NCI-H1048 (cell line): ENCODE measurements around the gene FRAT2.

ENCODE experiments used
- DNase-seq: peaks from one replicate; lab custom pipeline; 2025; lab: John Stamatoyannopoulos, UW

Gene FRAT2

GRCh38 chr10:97334370-97335175, at the start of gene FRAT2:
Gene FRAT2, minus strand, starts transcription at chr10:97334729. Its CDS starts 157 bp downstream, at chr10:97334572.
- peak; percentile 35 for DNase-seq

GRCh38 chr10:97384156-97384555, 49.6 kb upstream of the FRAT2 start:
- DNase-seq, result no peak

- DNase-seq, result no peak
Measured at GRCh38 chr10:97383159-97383558, 48.6 kb upstream of the FRAT2 start.

- DNase-seq, result no peak
Measured at GRCh38 chr10:97381626-97382025, 47.1 kb upstream of the FRAT2 start.

GRCh38 chr10:97380516-97380915, 46.0 kb upstream of the FRAT2 start:
- no peak for DNase-seq

- DNase-seq, result no peak
Measured at GRCh38 chr10:97378933-97379921, 44.7 kb upstream of the FRAT2 start.

- DNase-seq, result no peak
Measured at GRCh38 chr10:97376413-97376812, 41.9 kb upstream of the FRAT2 start.

GRCh38 chr10:97373456-97373855, 38.9 kb upstream of the FRAT2 start:
- DNase-seq, result no peak

- DNase-seq, result no peak
Measured at GRCh38 chr10:97372233-97372875, 37.8 kb upstream of the FRAT2 start.

- DNase-seq, result no peak
Measured at GRCh38 chr10:97371696-97372095, 37.2 kb upstream of the FRAT2 start.

- DNase-seq, result no peak
Measured at GRCh38 chr10:97367126-97367649, 32.7 kb upstream of the FRAT2 start.

- DNase-seq, result no peak
Measured at GRCh38 chr10:97366572-97366971, 32.0 kb upstream of the FRAT2 start.

- no peak for DNase-seq
Measured at GRCh38 chr10:97365761-97366351, 31.3 kb upstream of the FRAT2 start.

- DNase-seq, result no peak
Measured at GRCh38 chr10:97363071-97363470, 28.5 kb upstream of the FRAT2 start.

- DNase-seq, result no peak
Measured at GRCh38 chr10:97362310-97363033, 27.9 kb upstream of the FRAT2 start.

- no peak for DNase-seq
Measured at GRCh38 chr10:97361537-97361901, 27.0 kb upstream of the FRAT2 start.

- no peak for DNase-seq
Measured at GRCh38 chr10:97360705-97361536, 26.4 kb upstream of the FRAT2 start.

- DNase-seq, result no peak
Measured at GRCh38 chr10:97358781-97359180, 24.3 kb upstream of the FRAT2 start.

- DNase-seq, result no peak
Measured at GRCh38 chr10:97358349-97358748, 23.8 kb upstream of the FRAT2 start.

- DNase-seq, result no peak
Measured at GRCh38 chr10:97356918-97357317, 22.4 kb upstream of the FRAT2 start.
